Measurements from ENCODE around the gene SLC27A3.
A peak's percentile ranks its signal among the peaks of the same experiment; 100 is the strongest.
"Not testable (repeated sequence)": the region's sequence is repeated elsewhere in the genome, so short reads cannot be mapped to it uniquely, and the experiment has no call there.

SLC27A3 gene

GRCh38 chr1:153780551-153780950 is 5.3 kb downstream of the SLC27A3 start:
- DNase-seq (ENCODE audit: low spot score): no peak

- DNase-seq (ENCODE audit: low spot score): not testable (repeated sequence)
These were observed 7.4 kb downstream of the SLC27A3 start for GRCh38 chr1:153782648-153783047.

GRCh38 chr1:153783233-153784190 is 8.3 kb downstream of the SLC27A3 start:
- DNase-seq (ENCODE audit: low spot score): peak; percentile 92

GRCh38 chr1:153786038-153786790 is 11.0 kb downstream of the SLC27A3 start:
- no peak for DNase-seq (ENCODE audit: low spot score)

- peak; percentile 72 for DNase-seq (ENCODE audit: low spot score)
These were observed 14.3 kb downstream of the SLC27A3 start for GRCh38 chr1:153789478-153790034.

- no peak for DNase-seq (ENCODE audit: low spot score)
These were observed 15.2 kb downstream of the SLC27A3 start for GRCh38 chr1:153790313-153790965.

GRCh38 chr1:153790966-153791647 is 15.9 kb downstream of the SLC27A3 start:
- DNase-seq (ENCODE audit: low spot score): no peak

GRCh38 chr1:153791648-153792253 is 16.5 kb downstream of the SLC27A3 start:
- DNase-seq (ENCODE audit: low spot score): no peak

GRCh38 chr1:153792631-153793041 is 17.4 kb downstream of the SLC27A3 start:
- DNase-seq (ENCODE audit: low spot score): no peak

GRCh38 chr1:153793261-153793972 is 18.2 kb downstream of the SLC27A3 start:
- DNase-seq (ENCODE audit: low spot score): no peak

- no peak for DNase-seq (ENCODE audit: low spot score)
These were observed 18.9 kb downstream of the SLC27A3 start for GRCh38 chr1:153793973-153794615.

- DNase-seq (ENCODE audit: low spot score): no peak
These were observed 19.6 kb downstream of the SLC27A3 start for GRCh38 chr1:153794624-153795329.

GRCh38 chr1:153795330-153795837 is 20.2 kb downstream of the SLC27A3 start:
- no peak for DNase-seq (ENCODE audit: low spot score)

GRCh38 chr1:153795934-153796785 is 21.0 kb downstream of the SLC27A3 start:
- DNase-seq (ENCODE audit: low spot score): no peak

- DNase-seq (ENCODE audit: low spot score): peak; percentile 78
These were observed 21.8 kb downstream of the SLC27A3 start for GRCh38 chr1:153796786-153797659.

GRCh38 chr1:153798468-153798780 is 23.2 kb downstream of the SLC27A3 start:
- no peak for DNase-seq (ENCODE audit: low spot score)

- DNase-seq (ENCODE audit: low spot score): no peak
These were observed 23.8 kb downstream of the SLC27A3 start for GRCh38 chr1:153799016-153799415.

All from kidney tubule cell (primary cell).